IMR-90 (cell line): ENCODE measurements around the gene CENPQ. TPM values are rescaled to one million over a fixed set of nuclear protein-coding genes. Genes with fewer than 3 reads are reported as not detected.

Source experiments
- ATAC-seq: fragments of 200-7000 bp; cut with Tn5 transposase; 2 replicates; pipeline ENCODE4 v1.9.1; 2020; ENCODE audit warnings: low read depth, mild to moderate bottlenecking, moderate library complexity
- BruUV-seq: library from RNA; stranded (reverse); fragments of 400-500 nt; replicated peaks from 2 replicates; lab custom pipeline; 2021; lab: Mats Ljungman, UMichigan
- CTCF ChIA-PET: fragments of 300-600 bp; formaldehyde crosslinking; extraction: SDS; loops from one replicate; lab custom pipeline; 2021; ENCODE audit warnings: antibody characterized with exemption; lab: Yijun Ruan, JAX
- POLR2A ChIA-PET: fragments of 300-600 bp; sonication (Branson Sonifier 250); formaldehyde crosslinking; loops from one replicate; lab custom pipeline; 2022; ENCODE audit warnings: antibody characterized with exemption; ENCODE audit not compliant: unreplicated experiment; lab: Charles Lee
- DNase-seq: peaks from one replicate; pipeline ENCODE4 v3.0.0; 2013
- H2AFZ ChIP-seq: replicated peaks from 2 replicates; pipeline ENCODE3; 2013; ENCODE audit warnings: low read length, mild to moderate bottlenecking; ENCODE audit not compliant: poor library complexity
- H2AK5ac ChIP-seq: 2 replicates; pipeline ENCODE4 v1.6.1; 2013; ENCODE audit warnings: low read depth, low read length, inconsistent platforms
- H2AK9ac ChIP-seq: replicated peaks from 2 replicates; pipeline ENCODE3; 2013; ENCODE audit warnings: mild to moderate bottlenecking, low read depth, low read length, moderate library complexity; ENCODE audit not compliant: poor library complexity
- H2BK120ac ChIP-seq: 2 replicates; pipeline ENCODE4 v1.6.1; 2013; ENCODE audit warnings: low read depth, low read length, inconsistent platforms
- H2BK15ac ChIP-seq: 3 replicates; pipeline ENCODE4 v1.6.1; 2013; ENCODE audit warnings: low read depth, low read length, inconsistent platforms
- H2BK20ac ChIP-seq: 2 replicates; pipeline ENCODE4 v1.6.1; 2013; ENCODE audit warnings: low read depth, mild to moderate bottlenecking, inconsistent platforms, low read length, moderate library complexity
- H2BK5ac ChIP-seq: 2 replicates; pipeline ENCODE4 v1.6.1; 2013; ENCODE audit warnings: mild to moderate bottlenecking, low read depth, low read length, inconsistent platforms; ENCODE audit not compliant: poor library complexity, severe bottlenecking
- H3K14ac ChIP-seq: replicated peaks from 2 replicates; pipeline ENCODE4 v1.6.1; 2013; ENCODE audit warnings: low read depth, low read length, inconsistent platforms
- H3K18ac ChIP-seq: 2 replicates; pipeline ENCODE4 v1.6.1; 2013; ENCODE audit warnings: low read depth, low read length, control low read depth
- H3K23ac ChIP-seq: 2 replicates; pipeline ENCODE4 v1.6.1; 2013; ENCODE audit warnings: low read depth, low read length, inconsistent platforms
- H3K27ac ChIP-seq: 2 replicates; pipeline ENCODE4 v1.5.1; 2013; ENCODE audit warnings: mild to moderate bottlenecking, control low read depth, low read length; ENCODE audit not compliant: insufficient read depth
- H3K27me3 ChIP-seq: 2 replicates; pipeline ENCODE4 v1.6.1; 2013; ENCODE audit warnings: low read length; ENCODE audit not compliant: control insufficient read depth, insufficient read depth
- H3K36me3 ChIP-seq: 2 replicates; pipeline ENCODE4 v1.6.1; 2013; ENCODE audit warnings: low read length, mixed read lengths; ENCODE audit not compliant: control insufficient read depth, insufficient read depth
- H3K4ac ChIP-seq: 2 replicates; pipeline ENCODE4 v1.6.1; 2013; ENCODE audit warnings: low read depth, low read length, inconsistent platforms
- H3K4me1 ChIP-seq: 2 replicates; pipeline ENCODE4 v1.6.1; 2013; ENCODE audit warnings: low read length, mixed read lengths; ENCODE audit not compliant: control insufficient read depth, insufficient read depth
- H3K4me2 ChIP-seq: 2 replicates; pipeline ENCODE4 v1.6.1; 2013; ENCODE audit warnings: low read depth, mild to moderate bottlenecking, control low read depth, low read length, moderate library complexity
- H3K4me3 ChIP-seq: 2 replicates; pipeline ENCODE4 v1.5.1; 2013; ENCODE audit warnings: low read depth, mild to moderate bottlenecking, control low read depth, low read length, moderate library complexity; ENCODE audit not compliant: insufficient read depth
- H3K56ac ChIP-seq: 2 replicates; pipeline ENCODE4 v1.6.1; 2013; ENCODE audit warnings: low read length, inconsistent platforms; ENCODE audit not compliant: insufficient read depth; ENCODE audit errors: extremely low read depth
- H3K79me1 ChIP-seq, 2 experiments: 2 replicates each; pipeline ENCODE4 v1.6.1; 2013; ENCODE audit warnings: low read length in 2 of 2, inconsistent platforms in 1 of 2, low read depth in 1 of 2
- H3K9ac ChIP-seq: 2 replicates; pipeline ENCODE4 v1.6.1; 2013; ENCODE audit warnings: low read depth, low read length, control low read depth
- H3K9me1 ChIP-seq: 2 replicates; pipeline ENCODE4 v1.6.1; 2013; ENCODE audit warnings: low read length, inconsistent platforms; ENCODE audit not compliant: insufficient read depth
- H3K9me3 ChIP-seq: 2 replicates; pipeline ENCODE4 v1.6.1; 2013; ENCODE audit warnings: low read length; ENCODE audit not compliant: control insufficient read depth, insufficient read depth
- H4K20me1 ChIP-seq: 2 replicates; pipeline ENCODE4 v1.6.1; 2013; ENCODE audit warnings: low read length, inconsistent platforms; ENCODE audit not compliant: insufficient read depth
- H4K5ac ChIP-seq: 2 replicates; pipeline ENCODE4 v1.6.1; 2013; ENCODE audit warnings: mild to moderate bottlenecking, low read depth, low read length, control low read depth
- H4K8ac ChIP-seq, 2 experiments: 2 replicates each; pipeline ENCODE4 v1.6.1; 2013; ENCODE audit warnings: low read depth in 2 of 2, low read length in 2 of 2, control low read depth in 1 of 2, inconsistent platforms in 1 of 2
- H4K91ac ChIP-seq: 2 replicates; pipeline ENCODE4 v1.6.1; 2013; ENCODE audit warnings: low read depth, low read length, inconsistent platforms; ENCODE audit not compliant: insufficient read depth
- BHLHE40 ChIP-seq: fragments of 150-350 bp; IDR thresholded peaks from 2 replicates; pipeline ENCODE4 v1.6.1; 2016; ENCODE audit warnings: mild to moderate bottlenecking, low read depth, low read length
- CEBPB ChIP-seq: IDR thresholded peaks from 2 replicates; pipeline ENCODE4 v1.6.1; 2012; ENCODE audit warnings: low read depth, low read length, improper control_type of control experiment
- CHD1 ChIP-seq: IDR thresholded peaks from 2 replicates; pipeline ENCODE4 v1.6.1; 2012; ENCODE audit warnings: low read depth, low read length, improper control_type of control experiment
- CTCF ChIP-seq: conservative IDR thresholded peaks from 2 replicates; pipeline ENCODE4 v1.5.1; 2012; ENCODE audit warnings: mild to moderate bottlenecking, low read depth, low read length, improper control_type of control experiment
- ELK1 ChIP-seq: fragments of 150-350 bp; IDR thresholded peaks from 2 replicates; pipeline ENCODE4 v1.6.1; 2016; ENCODE audit warnings: low read depth, mild to moderate bottlenecking, low read length, moderate library complexity, borderline replicate concordance
- FOS ChIP-seq: fragments of 150-350 bp; IDR thresholded peaks from 2 replicates; pipeline ENCODE4 v1.6.1; 2016; ENCODE audit warnings: low read depth, low read length
- MAFK ChIP-seq: IDR thresholded peaks from 2 replicates; pipeline ENCODE4 v1.6.1; 2012; ENCODE audit warnings: low read depth, low read length, improper control_type of control experiment
- MAZ ChIP-seq: IDR thresholded peaks from 2 replicates; pipeline ENCODE4 v1.6.1; 2012; ENCODE audit warnings: low read depth, mild to moderate bottlenecking, low read length, improper control_type of control experiment, moderate library complexity, borderline replicate concordance
- MXI1 ChIP-seq: IDR thresholded peaks from 2 replicates; pipeline ENCODE4 v1.6.1; 2012; ENCODE audit warnings: low read depth, mild to moderate bottlenecking, low read length, moderate library complexity, borderline replicate concordance
- NFE2L2 ChIP-seq: fragments of 150-350 bp; IDR thresholded peaks from 2 replicates; pipeline ENCODE4 v1.6.1; 2016; ENCODE audit warnings: low read depth, mild to moderate bottlenecking, low read length
- POLR2A ChIP-seq: IDR thresholded peaks from 2 replicates; pipeline ENCODE4 v1.6.1; 2012; ENCODE audit warnings: mild to moderate bottlenecking, low read depth, low read length
- RAD21 ChIP-seq: IDR thresholded peaks from 2 replicates; pipeline ENCODE4 v1.6.1; 2012; ENCODE audit warnings: low read length, improper control_type of control experiment
- RCOR1 ChIP-seq: IDR thresholded peaks from 2 replicates; pipeline ENCODE4 v1.6.1; 2012; ENCODE audit warnings: mild to moderate bottlenecking, low read length, improper control_type of control experiment; ENCODE audit not compliant: insufficient replicate concordance
- RFX5 ChIP-seq: IDR thresholded peaks from 2 replicates; pipeline ENCODE4 v1.8.0; 2012; ENCODE audit warnings: low read depth, mild to moderate bottlenecking, low read length, moderate library complexity
- SMC3 ChIP-seq: fragments of 150-350 bp; IDR thresholded peaks from 2 replicates; pipeline ENCODE4 v1.6.1; 2016; ENCODE audit warnings: low read depth, mild to moderate bottlenecking, antibody characterized with exemption, low read length, moderate library complexity
- USF2 ChIP-seq: fragments of 150-350 bp; IDR thresholded peaks from 2 replicates; pipeline ENCODE4 v1.6.1; 2017; ENCODE audit warnings: mild to moderate bottlenecking, antibody characterized with exemption, low read length, low read depth
- WGBS, 2 experiments: methylation state at CpG; one replicate each; pipeline versions ENCODE4 v1.1.5 to v1.1.7; 2013; ENCODE audit warnings: missing lambda C conversion rate in 2 of 2; ENCODE audit not compliant: insufficient read length in 1 of 2; ENCODE audit errors: extremely low coverage in 2 of 2; 5-methylcytosine and 5-hydroxymethylcytosine counted together
- dilution Hi-C: fragments of 300-500 bp; cut with HindIII; formaldehyde crosslinking; loops from one replicate; pipeline ENCODE4 v1.14.3; 2018; ENCODE audit warnings: low sequenced_read_pairs; ENCODE audit not compliant: unreplicated experiment
- in situ Hi-C: fragments of 300-500 bp; cut with MboI; formaldehyde crosslinking; loops from 3 replicates; pipeline ENCODE4 v1.14.3; 2019; ENCODE audit warnings: low sequenced_read_pairs, inconsistent platforms, mixed read lengths
- intact Hi-C: fragments of 100-400 bp; cut with micrococcal nuclease; formaldehyde crosslinking; loops from 2 replicates; pipeline ENCODE4 v1.10.0; 2022
- polyA plus RNA-seq, 3 experiments: library from polyadenylated mRNA; depleted of rRNA; stranded (reverse); fragments of >200 nt; gene quantifications; 2 replicates each; pipeline ENCODE4 v1.2.3, GENCODE V29; 2012; ENCODE audit warnings: low replicate concordance in 1 of 3
- total RNA-seq: library from RNA; depleted of rRNA; stranded (reverse); fragments of >200 nt; gene quantifications from 2 replicates; pipeline ENCODE4 v1.2.3, GENCODE V29; 2012

CENPQ gene
- total and polyA plus RNA-seq, 2 of the 4 experiments (the other 2 are of a cell fraction): 2.2 to 3.7 TPM

- no peak for ATAC-seq
- intact Hi-C loops: loop anchor here (10.0 kb wide), 1 partner anchor 1781 kb away; no protein-coding TSS in a partner anchor
These were observed 47.0 kb upstream of the CENPQ start for GRCh38 chr6:49416195-49416594.

More at GRCh38 chr6:49416195-49416594, 47.0 kb upstream of the CENPQ start:
- no peaks in the 10 kb centered on the region for H3K79me1 ChIP-seq
- H3K56ac ChIP-seq: no peak overlapping the region
- ChIA-PET POLR2A (no interaction called here), CTCF (no interaction called here)
- no peak overlapping the region for H3K18ac ChIP-seq
- H2BK15ac ChIP-seq: no peak overlapping the region
- no peak overlapping the region for H2BK5ac ChIP-seq
- no peaks in the 10 kb centered on the region for H4K20me1 ChIP-seq
- no peak overlapping the region for H3K27ac ChIP-seq
- no peaks in the 10 kb centered on the region for H3K27me3 ChIP-seq
- H3K9me1 ChIP-seq: no peaks in the 10 kb centered on the region
- H3K4ac ChIP-seq: no peak overlapping the region
- no peak overlapping the region for H3K23ac ChIP-seq
- dilution Hi-C loops: no loop called here
- no TSS peak for BruUV-seq
- H4K8ac ChIP-seq: no peak overlapping the region
- no peak overlapping the region for H2AK5ac ChIP-seq
- no peak for DNase-seq
- H3K4me2 ChIP-seq: no peak overlapping the region
- H2BK20ac ChIP-seq: no peak overlapping the region
- TF ChIP-seq CEBPB: no peak
- TF ChIP-seq MAZ: no peak
- no peak for TF ChIP-seq BHLHE40
- no peak for TF ChIP-seq MAFK
- TF ChIP-seq RFX5: no peak
- no peak for TF ChIP-seq SMC3
- TF ChIP-seq POLR2A: no peak
- no peak for TF ChIP-seq USF2
- no peak for TF ChIP-seq CHD1
- TF ChIP-seq CTCF: no peak
- no peak for TF ChIP-seq FOS
- no peak for TF ChIP-seq RCOR1
- TF ChIP-seq RAD21: no peak
- no peak for TF ChIP-seq NFE2L2
- no peak for TF ChIP-seq ELK1
- TF ChIP-seq MXI1: no peak
- H2BK120ac ChIP-seq: no peak overlapping the region
- no peak overlapping the region for H2AFZ ChIP-seq
- 20% methylated on average over 1 of the region's 4 CpGs; no CpG with 5 or more reads in 1 of the 2 experiments for WGBS, 2 experiments
- H3K9ac ChIP-seq: no peak overlapping the region
- H3K9me3 ChIP-seq: no peaks in the 10 kb centered on the region
- no peaks in the 10 kb centered on the region for H3K4me1 ChIP-seq
- H2AK9ac ChIP-seq: no peak overlapping the region
- H3K4me3 ChIP-seq: no peak overlapping the region
- H3K36me3 ChIP-seq: no peaks in the 10 kb centered on the region
- no peak overlapping the region for H4K91ac ChIP-seq
- H3K14ac ChIP-seq: no peak overlapping the region
- in situ Hi-C loops: loop anchor here (25.0 kb wide), 1 partner anchor 654 kb away; no protein-coding TSS in a partner anchor
- no peak overlapping the region for H4K5ac ChIP-seq
